HG03520 (cell line): ENCODE measurements around the gene FAM222B.

Experiments used
- ATAC-seq: cut with Tn5 transposase; IDR thresholded peaks from one replicate; pipeline ENCODE4 v1.9.1; 2021; ENCODE audit warnings: mild to moderate bottlenecking, moderate library complexity; ENCODE audit not compliant: unreplicated experiment

The FAM222B gene

DNA sequence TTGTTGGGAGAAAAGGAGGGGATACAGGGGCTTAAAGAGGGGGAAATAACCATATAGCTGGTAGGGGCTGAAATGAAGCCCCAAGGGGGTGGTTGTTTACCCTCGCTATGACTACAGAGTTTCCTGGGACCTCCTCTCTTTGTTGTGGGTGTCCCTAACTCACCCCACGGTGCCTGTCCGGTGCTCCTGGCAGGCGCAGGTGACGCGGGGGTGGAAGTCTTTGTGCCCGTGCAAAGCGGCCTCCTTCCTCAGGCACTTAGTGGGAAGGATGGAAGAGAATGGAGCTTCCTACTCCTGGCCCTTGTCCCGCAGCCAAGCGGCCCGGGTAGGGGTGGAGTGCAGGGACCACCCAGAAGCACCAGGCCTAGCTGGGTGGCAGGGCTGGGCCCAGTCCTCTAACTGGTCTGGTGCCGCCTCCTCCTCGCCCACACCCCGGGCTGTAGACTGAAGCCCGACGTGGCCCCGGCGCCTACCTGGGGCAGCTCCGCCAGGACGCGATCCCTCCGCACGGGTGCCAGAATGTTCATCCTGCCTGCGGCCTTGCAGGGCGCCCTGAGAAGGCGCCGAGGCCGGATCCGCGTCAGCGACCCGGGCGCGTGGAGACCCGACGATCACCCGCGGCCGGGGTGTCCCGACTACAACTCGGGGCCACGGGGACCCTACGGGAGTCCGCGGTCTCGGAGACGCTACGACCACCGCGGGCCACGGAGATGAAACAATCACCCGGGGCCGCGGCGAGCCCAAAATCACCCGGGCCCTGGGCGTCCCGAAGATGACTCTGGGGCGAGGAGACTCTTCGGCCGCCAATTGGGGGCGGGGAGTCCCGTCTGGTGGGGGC, 125.6 kb downstream of the FAM222B start:
- no peak for ATAC-seq

DNA sequence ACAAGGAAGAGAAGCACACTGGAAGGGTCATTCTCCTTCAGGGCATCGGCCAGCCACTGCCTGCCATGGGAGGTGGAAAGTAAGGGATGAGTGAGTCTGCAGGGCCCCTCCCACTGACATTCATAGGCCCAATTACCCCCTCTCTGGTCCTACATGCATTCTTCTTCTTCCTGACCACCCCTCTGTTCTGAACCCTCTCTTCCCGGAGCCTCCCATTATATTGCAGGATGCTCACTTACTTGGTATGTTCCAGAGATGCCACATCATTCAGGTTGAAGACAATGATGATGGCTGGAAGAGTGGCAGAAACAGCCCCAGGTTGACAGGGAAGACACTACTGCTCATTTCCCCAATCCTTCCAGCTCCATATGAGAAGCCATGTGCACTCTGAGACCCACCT, 127.4 kb downstream of the FAM222B start:
- ATAC-seq: no peak

DNA sequence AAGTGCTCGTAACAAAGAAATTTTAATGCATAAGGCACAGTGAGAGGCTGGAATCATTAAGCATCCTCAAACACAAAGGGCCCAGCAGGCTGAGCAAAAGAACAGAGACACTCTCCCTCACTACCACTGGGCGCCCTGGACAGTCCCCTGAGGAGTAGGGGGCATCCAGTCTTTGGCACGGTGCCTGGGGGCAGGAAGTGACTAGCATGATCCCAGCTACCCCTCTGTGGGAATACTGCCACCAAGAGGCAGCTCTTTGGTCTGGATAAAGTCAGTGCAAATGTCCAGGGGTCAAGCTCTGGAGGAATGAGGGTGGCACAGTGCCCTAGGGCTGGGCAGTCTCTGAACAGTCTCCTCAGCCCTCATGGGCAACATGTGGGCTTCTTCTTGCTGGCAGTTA, 128.3 kb downstream of the FAM222B start:
- ATAC-seq: no peak

DNA sequence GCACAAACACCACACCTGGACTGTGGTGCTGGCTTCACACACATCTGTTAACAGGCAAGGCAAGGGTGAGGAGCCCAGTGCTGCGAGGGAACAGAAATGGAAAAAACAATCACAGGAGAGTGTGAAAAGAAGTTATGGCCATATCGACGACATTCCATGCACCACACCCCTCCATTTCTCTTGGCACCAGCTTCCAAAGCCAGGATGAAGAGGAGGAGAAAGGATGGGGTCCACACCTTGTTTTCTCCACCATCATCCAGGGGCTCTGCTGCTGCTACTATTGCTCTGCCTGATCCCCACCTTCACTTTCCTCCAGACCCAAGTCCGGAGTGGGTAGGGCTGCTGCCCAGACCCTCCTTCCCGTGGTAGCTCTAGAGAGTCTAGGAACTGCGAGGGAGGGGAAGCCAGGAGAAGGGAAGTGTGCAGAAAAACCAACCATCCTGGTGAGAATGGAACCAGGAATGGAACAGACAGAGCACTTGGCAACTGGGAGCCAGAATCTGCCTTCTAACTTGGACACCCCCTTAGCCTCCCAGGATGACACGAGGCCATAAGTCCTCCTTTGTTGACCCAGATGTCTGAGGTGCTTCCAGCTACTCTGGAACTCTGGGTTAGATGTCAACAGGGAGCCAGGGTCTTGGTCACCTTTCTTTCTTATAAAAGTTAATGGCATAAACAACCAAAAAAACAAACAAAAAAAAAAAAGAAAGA, 129.7 kb downstream of the FAM222B start:
- no peak for ATAC-seq

DNA sequence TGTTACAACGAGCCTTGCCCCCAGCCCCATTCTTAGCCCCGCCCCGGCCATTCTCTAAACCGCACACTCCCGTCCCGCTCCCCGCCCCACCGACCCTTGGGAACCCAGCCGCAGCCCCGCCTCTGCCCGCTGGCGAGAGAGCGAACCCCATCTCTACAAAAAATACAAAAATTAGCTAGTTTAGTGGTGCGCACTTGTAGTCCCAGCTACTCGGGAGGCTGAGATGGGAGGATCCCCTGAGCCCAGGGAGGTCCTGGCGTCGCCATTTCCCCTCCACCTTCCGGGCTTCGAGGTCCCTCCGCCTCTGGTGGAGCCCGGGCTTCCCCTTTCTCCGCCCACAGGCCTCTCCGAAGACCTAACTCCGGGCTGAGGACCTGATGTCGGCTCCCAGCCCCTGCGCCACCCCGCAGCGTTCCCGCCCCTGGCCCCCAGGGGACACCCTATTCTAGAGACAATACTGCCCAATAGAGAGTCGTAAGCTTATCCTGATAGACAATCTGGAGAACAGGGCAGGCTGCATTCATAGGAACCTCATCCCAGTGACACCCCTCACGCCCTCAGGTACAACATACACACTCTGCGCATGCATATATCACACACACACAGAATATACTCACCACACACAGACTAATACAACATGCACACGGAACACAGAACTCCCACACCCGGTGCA, 130.4 kb downstream of the FAM222B start:
- ATAC-seq: no peak

DNA sequence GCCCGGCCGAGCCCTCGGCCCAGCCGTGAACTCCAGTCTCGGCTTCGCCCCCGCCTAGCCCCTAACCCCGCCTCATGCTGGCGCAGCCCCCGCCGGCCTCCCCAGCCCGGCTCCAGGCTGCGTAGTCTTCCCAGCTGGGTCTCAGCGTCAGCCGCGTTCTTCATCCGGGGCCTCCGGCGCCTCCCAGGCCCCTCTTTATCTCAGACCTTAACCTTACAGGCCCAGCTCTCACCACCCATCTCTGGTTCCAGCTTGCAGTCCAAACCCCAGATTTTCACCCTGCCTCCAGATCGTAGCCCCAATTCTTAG, 130.9 kb downstream of the FAM222B start, which contains the start of gene PROCA1:
TSS of gene PROCA1 (minus strand) at position 166 of the 309 bp plus-strand sequence. CDS start 228 bp downstream, outside the sequence.
- ATAC-seq: no peak

DNA sequence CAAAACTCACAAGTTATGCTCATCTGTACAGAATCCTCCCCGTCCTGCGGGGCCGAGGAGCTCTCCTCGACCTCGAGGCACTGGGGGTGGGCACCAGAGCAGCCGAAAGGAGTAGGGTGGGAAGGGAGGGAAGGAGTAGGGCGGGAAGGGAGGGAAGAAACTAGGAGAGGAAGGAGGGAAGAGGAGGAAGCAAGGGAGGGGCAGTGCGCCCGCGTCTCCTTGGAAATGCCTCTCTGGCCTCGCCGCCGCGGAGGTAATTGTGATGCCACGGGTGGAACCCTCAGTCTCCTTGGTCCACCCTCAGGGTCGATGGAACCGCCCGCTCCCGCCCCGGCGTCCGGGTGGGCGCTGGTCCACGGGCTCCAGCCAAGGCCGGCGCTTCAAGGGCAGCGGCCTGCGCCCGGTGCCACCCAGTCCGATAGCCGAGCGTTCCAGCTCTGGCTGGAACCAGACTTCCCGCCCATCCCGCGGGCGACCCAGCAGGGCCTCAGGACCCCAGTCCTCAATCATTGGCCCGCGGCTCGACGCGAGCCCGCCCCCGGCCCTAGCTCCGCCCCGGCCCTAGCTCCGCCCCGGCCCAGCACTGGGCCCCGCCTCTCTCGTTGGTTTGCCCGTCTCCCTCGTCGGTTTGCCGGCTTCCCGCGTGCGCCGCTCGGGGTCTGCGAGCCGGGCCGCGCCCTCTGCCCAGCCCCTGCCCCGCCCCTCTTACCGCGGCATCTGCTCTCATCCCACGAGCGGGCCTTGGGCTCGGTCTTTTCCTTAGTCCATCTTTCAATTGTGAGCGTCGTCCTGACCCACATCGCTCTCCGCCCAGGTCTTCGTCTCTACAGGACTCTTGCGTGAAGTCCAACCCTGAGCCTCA, 131.5 kb downstream of the FAM222B start:
- no peak for ATAC-seq

DNA sequence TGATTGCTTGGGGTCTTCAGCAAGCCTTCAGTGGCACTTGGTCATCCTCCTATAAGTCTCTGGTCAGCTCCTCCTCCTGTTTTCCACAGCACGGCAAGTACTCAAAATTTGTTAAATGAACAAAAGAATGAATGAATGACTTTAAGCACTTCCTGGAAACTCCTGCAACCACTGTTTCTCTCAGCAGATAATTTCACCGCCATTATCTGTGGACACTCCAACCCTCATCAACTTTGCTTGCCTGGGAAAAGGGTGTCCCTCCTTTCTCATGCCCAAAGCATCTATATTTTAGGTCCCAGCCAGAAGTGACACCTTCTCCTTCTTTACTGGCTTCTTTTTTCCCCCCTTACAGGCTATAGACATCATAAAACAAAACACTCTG, 135.3 kb downstream of the FAM222B start:
- ATAC-seq: no peak

DNA sequence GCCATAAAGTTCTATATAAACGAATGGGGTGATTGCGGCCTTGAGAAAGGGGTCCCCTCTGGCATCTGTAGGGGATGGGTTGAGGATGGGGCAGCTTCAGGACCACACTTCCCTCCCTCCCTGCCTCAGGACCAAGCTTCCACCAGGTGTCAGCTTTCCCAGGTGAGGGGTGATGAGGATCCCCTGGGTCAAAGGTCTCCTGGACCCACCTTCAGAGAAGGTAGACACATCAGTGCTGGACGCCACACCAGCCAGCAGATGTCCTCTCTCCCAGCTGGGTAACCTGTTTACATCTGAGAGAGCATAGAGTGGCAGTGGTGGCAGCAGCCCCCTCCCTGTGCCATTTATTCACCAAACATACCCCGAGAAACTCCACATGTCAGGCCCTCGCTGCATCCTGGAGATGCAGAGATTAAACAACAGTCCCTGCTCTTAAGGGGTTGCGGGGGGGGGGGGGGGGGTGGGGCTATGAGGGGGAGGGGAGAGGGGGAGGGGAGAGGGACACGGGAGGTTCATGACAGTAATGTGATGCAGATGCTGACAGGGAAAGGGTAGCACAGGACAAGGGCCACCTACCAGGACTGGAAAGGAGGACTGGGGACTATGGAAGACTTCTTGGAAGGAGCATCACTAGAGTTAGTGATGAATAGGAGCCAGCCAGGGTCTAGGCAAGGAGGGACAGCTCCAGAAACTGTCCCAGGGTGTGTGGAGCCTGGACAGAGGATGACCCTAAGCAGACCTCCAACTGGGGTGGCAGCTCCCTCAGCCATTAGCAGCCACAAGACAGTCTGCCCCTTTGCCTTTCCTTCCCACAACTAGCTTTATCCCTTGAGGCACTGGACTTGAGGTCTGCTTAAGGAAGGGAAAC, 135.9 kb downstream of the FAM222B start:
- ATAC-seq: no peak
